GM12892 (cell line): Measurements from ENCODE around the gene PSAPL1.

Experiments
- DNase-seq: peaks from one replicate; pipeline ENCODE4 v3.0.0; 2011; ENCODE audit not compliant: insufficient read length
- FAIRE-seq: peaks from 2 replicates; lab custom pipeline; 2011; peaks lifted over from hg19 to GRCh38; lab: Jason Lieb, UNC
- POLR2A ChIP-seq: IDR thresholded peaks from 2 replicates; pipeline ENCODE4 v1.6.1; 2011; ENCODE audit warnings: low read depth, low read length, control low read depth
- POLR2AphosphoS5 ChIP-seq: IDR thresholded peaks from 2 replicates; pipeline ENCODE4 v1.6.1; 2011; ENCODE audit warnings: low read depth, low read length, control low read depth
- TAF1 ChIP-seq: IDR thresholded peaks from 2 replicates; pipeline ENCODE4 v1.6.1; 2011; ENCODE audit warnings: low read depth, mild to moderate bottlenecking, control low read depth, low read length, borderline replicate concordance

PSAPL1 gene

GRCh38 chr4:7414046-7414445 lies 20.7 kb downstream of the PSAPL1 start:
- DNase-seq (no peak), FAIRE-seq (no peak)
- TF ChIP-seq POLR2A (no peak), TAF1 (no peak), POLR2AphosphoS5 (no peak)

DNA sequence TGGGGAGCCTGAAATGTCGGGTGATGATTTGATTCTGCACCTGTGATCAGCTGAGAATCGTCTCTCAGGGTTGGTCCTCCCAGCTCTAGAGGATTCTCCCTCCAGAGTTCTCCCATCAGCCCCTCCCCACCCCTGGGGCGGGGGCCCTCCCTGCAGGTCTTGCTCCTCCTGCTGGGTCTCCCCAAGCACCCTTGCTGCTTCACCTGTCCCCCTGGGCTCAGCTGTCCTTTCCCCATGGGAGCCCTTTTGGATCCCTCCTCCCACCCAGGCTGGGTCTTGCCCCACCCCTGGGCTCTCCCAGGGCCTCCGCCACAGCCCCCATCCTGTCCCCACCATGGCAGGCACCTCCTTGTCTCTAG lies 22.2 kb downstream of the PSAPL1 start:
- TF ChIP-seq POLR2AphosphoS5 (no peak), POLR2A (no peak), TAF1 (no peak)
- FAIRE-seq (no peak), DNase-seq (no peak)

GRCh38 chr4:7411896-7412553 lies 22.7 kb downstream of the PSAPL1 start:
- no peak for FAIRE-seq

DNA sequence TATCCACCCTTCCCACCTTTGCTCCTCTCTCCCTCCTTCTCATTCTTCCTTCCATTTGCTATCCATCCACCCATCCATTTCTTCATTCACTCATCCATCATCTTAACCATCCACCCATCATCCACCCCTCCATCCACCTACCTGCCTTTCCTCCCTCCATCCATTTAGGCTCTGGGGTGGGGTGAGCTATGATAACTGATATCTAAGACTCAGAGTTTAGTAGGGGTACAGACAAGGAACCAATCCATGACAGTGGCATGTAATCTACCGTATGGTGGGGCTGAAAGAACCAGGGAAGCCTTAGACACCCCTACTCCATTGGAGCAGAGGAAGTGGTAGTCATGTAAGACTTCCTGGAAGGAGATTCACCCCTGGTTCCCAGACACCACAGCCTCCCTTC lies 23.2 kb downstream of the PSAPL1 start:
- DNase-seq (no peak), FAIRE-seq (no peak)
- TF ChIP-seq POLR2AphosphoS5 = no peak
- TF ChIP-seq TAF1 = no peak
- no peak for TF ChIP-seq POLR2A

More at GRCh38 chr4:7411896-7412553, 22.7 kb downstream of the PSAPL1 start:
- no peak for DNase-seq
- no peak for TF ChIP-seq POLR2A
- no peak for TF ChIP-seq TAF1
- no peak for TF ChIP-seq POLR2AphosphoS5

DNA sequence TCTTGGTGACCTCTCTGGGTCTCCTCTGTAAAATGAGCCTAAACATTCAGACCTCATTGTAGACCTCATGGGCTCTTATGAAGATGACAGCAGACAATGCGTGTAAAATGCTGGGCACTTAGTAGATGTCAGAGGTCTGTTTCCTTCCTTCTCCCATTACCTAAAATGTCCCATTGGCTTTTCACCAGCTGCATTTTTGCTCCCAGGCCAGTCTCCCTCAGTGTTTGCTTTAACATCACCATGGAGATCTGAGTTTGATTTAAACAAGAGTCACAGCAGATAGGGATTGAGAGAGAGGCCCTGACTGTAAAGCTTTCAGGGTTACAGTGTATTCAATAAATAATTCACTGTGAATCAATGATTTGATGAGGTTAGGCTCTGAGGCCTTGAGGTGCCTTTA lies 24.3 kb downstream of the PSAPL1 start:
- no peak for DNase-seq
- no peak for TF ChIP-seq POLR2AphosphoS5
- TF ChIP-seq TAF1 = no peak
- no peak for FAIRE-seq

DNA sequence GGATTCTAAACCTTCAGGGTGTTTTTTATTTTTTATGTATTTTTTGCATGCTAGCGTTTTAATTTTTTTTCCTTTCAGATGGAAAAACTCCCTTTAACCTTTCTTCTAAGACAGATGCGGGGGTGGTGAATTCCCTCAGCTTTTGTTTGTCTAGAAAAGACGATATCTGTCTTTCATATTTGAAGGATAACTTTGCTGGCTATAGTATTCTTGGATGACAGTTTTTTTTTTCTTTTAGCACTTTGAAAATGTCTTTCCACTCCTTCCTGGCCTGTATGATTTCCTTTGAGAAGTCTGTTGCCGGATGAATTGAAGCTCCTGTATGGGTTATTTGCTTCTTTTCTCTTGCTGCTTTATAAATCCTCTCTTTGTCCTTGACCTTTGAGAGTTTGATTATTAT lies 26.6 kb downstream of the PSAPL1 start:
- no peak for TF ChIP-seq POLR2AphosphoS5
- no peak for TF ChIP-seq POLR2A
- TF ChIP-seq TAF1 = no peak
- DNase-seq (no peak), FAIRE-seq (no peak)

GRCh38 chr4:7403001-7403400 lies 31.7 kb downstream of the PSAPL1 start:
- FAIRE-seq (no peak), DNase-seq (no peak)
- TF ChIP-seq POLR2A (no peak), POLR2AphosphoS5 (no peak), TAF1 (no peak)

DNA sequence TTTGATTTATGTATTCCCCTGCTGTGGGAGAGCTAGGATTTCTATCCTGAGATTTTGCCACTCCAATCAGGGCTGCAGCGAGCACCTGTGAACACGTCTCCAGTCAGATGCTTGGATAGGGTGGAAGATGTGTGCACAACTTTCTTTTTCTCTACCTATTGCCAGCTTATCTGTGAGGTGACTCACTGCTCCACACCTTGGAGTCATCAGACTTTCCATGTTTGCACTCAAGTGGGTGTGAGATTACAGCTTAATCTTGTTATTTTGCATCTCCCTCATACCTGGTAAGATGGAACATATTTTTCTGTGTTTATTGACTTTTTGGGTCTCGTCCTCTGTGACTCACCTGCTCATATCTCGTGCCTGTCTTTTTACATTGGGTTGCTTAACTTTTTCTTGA lies 32.2 kb downstream of the PSAPL1 start:
- no peak for FAIRE-seq
- TF ChIP-seq POLR2AphosphoS5 = no peak
- no peak for DNase-seq

- DNase-seq (no peak), FAIRE-seq (no peak)
- TF ChIP-seq POLR2A (no peak), POLR2AphosphoS5 (no peak), TAF1 (no peak)
Observed at GRCh38 chr4:7400671-7401298, 33.9 kb downstream of the PSAPL1 start.

DNA sequence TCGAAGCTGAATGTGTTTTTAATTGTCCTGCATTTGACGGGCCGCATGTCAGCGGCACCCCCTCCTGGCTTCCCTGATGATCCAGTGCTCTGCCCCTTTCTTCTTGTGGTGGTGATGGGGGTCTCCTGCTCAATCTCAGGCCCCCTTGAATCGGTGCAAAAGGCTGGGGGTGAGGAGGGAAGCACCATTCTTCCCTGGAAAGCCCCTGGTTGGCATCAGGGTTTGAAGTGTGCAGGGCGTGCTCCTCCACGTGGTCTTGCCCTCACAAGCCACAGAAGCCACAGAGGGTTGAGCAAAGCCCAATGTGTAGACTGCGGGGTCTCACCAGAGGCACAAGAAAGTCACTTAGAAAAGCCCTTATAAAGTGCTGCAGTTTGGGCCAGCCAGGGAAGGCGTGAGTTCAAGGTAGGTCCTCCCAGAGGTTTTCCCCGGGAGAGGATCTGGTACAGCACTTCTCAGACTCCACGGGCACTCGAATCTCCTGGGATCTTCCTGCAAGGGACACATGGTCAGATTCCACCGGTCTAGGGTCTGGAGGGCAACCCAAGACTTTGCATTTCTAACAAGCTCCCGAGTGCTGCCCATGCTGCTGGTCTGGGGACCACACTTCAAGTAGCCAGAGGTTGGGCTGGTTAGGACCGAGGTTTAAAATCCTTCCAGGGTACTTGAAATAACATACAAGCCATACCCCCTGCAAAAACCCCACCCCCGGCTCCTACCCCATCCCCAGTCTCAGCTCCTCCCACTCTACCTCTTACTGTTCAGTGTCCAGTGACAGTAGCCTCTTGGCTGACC lies 35.1 kb downstream of the PSAPL1 start:
- no peak for DNase-seq
- no peak for TF ChIP-seq TAF1
- TF ChIP-seq POLR2AphosphoS5 = no peak
- no peak for TF ChIP-seq POLR2A

GRCh38 chr4:7398788-7399439 lies 35.8 kb downstream of the PSAPL1 start:
- DNase-seq = no peak
- no peak for FAIRE-seq
- TF ChIP-seq POLR2A (no peak), TAF1 (no peak), POLR2AphosphoS5 (no peak)

More for the DNA sequence above, 35.1 kb downstream of the PSAPL1 start:
- no peak for FAIRE-seq
